ENCODE data around the gene CMTR1.
A peak's percentile ranks its signal among the peaks of the same experiment; 100 is the strongest.

Gene CMTR1

GRCh38 chr6:37480118-37480736 lies 47.2 kb downstream of the CMTR1 start:
- no peak for DNase-seq

DNA sequence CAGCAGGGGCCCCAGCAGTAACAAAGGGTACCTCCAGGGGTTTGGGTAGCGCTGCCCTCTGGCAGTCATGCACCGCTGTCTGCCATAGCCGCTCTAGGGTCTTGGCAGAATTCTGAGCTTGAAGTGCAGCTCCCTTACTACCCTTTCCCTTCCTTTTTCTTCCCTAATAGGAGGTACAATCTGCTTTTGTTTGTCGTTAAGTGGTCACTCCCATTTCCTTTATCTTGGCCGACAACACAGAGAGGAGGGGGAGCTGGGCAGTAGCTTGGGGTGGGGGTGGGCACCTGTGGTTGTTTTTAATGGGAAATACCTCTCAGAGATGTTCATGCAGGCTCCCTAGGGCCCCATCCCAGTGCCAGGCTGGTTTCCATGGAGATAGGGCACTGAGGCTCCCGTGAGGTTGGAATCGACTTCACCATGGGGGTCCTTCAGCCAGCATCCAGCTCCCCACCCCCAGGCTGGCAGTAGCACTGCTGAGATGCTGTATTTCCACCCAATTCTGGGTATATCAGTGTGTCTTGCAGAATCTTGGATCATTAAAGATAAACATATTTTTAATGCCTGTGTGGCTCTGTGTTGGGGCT lies 48.0 kb downstream of the CMTR1 start:
- DNase-seq, result no peak

DNA sequence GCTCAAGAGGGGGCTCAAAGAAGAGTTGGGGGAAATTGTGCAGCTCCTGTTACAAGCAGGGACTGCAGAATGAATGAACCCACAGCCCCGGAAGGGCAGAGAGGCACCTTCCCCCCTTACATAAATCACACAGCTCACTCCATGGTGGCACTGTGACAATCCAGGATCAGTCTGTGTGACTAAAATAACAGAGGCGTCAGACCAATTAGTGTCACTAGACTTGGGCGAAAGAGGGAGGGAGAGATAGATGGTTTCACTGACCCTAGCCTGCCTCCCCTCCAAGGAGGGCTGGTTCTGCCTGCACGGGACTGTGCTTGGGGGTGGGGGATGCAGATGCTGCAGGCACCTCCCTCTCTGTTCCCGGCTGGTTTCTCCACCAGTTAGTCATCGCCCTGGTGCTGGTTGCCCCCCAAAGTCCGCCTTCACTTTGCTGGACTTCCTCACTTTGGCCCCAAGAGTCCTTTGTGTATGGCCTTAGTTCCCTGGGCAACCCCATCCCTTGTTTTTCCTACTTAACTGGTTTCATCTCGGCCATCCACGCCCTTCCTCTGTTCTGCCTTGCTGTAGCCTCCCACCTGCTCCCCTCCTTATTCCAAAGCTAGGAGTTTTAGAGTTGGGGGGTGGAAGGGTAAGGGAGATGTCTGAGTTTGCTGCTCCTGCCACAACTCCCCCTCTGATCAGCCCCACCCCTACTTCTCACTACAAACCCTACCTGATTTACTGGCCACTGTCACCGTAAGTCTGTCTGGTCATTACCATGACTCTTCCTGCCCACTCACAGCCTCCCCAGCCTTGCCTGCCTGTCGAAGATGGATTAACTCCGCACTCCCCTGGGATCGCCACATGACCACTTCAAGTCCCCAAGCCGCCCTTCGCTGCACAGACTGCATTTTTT lies 48.9 kb downstream of the CMTR1 start:
- no peak for DNase-seq

- DNase-seq, result no peak
Measured at GRCh38 chr6:37482606-37483251, 49.7 kb downstream of the CMTR1 start.

- DNase-seq, result no peak
Measured at GRCh38 chr6:37483252-37483901, 50.4 kb downstream of the CMTR1 start.

GRCh38 chr6:37483917-37484785 lies 51.1 kb downstream of the CMTR1 start:
- peak; percentile 69 for DNase-seq

- no peak for DNase-seq
Measured at GRCh38 chr6:37484786-37485170, 51.8 kb downstream of the CMTR1 start.

DNA sequence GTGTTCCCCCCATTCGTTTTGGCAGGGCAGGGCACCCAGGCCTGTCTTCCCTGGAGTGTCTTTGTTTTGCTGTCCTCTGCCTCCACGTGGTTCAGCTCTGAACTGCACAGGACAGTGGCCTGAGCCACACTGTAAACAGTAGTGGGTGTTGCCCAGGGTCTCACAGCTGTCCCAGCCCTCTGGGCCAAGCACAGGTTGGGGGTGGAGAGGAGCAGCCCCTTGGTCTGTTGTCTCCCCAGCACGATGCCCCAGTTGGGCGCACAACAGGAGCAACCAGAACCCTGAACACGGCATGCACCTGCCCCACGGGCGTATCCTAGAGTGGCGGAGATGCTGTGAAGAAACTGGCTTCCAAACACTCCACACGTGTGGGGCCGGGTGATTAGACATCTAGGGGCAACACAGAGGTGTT lies 52.3 kb downstream of the CMTR1 start:
- no peak for DNase-seq

- DNase-seq, result no peak
Measured at GRCh38 chr6:37486121-37486839, 53.3 kb downstream of the CMTR1 start.

GRCh38 chr6:37487591-37488380 lies 54.8 kb downstream of the CMTR1 start:
- DNase-seq, result no peak

GRCh38 chr6:37488476-37488875 lies 55.5 kb downstream of the CMTR1 start:
- DNase-seq, result peak; percentile 62

GRCh38 chr6:37489697-37490336 lies 56.8 kb downstream of the CMTR1 start:
- DNase-seq, result no peak

DNA sequence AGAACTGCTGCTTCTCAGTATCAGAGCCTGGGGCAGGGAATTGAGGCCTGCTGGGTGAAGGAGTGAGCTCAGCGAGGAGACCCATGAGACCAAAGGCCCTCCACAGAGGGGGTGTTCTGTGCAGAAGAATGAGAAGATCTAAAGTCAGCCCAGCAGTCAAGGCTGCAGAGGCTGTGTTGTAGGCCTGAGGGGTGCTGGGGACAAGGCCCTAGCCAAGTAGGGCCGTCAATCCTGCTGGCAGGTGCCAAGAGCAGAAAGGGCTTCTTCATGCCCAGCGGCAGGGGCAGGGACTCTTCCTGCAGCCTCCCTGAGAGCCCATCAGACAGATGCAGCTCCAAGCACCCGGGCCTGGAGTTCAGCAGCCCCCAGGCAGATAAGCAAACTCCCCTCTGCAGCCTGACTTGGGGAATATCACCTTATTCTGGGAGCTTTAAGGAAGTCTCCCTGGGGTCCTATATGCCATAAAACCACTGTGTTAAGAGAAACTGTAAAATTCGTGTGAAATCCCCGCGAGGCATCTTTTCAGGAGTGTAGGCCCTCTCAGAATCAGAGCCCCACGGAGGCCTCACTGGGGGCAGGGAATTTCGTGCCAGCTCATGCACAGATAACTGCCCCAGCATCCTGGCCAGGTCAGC lies 57.6 kb downstream of the CMTR1 start:
- no peak for DNase-seq

GRCh38 chr6:37491171-37491829 lies 58.3 kb downstream of the CMTR1 start:
- no peak for DNase-seq

DNA sequence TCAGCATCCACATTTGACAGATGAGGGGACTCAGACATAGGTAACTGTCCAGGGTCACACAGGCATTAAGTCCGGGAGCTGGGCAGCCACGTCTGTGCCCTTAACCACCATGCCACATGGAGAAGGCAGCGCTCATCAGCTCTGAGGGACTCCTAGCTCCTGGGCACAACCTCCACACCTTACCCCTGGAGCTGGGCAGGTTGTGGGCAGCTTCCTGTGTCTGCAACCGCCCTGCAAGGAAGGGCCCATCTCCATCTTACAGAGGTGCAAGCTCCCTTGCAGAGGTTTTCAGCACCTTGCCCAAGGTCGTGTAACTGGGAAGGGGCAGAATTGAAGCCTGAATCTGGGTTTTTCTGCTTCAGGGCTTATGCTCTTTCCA lies 58.8 kb downstream of the CMTR1 start:
- no peak for DNase-seq

GRCh38 chr6:37492236-37492972 lies 59.4 kb downstream of the CMTR1 start:
- no peak for DNase-seq

DNA sequence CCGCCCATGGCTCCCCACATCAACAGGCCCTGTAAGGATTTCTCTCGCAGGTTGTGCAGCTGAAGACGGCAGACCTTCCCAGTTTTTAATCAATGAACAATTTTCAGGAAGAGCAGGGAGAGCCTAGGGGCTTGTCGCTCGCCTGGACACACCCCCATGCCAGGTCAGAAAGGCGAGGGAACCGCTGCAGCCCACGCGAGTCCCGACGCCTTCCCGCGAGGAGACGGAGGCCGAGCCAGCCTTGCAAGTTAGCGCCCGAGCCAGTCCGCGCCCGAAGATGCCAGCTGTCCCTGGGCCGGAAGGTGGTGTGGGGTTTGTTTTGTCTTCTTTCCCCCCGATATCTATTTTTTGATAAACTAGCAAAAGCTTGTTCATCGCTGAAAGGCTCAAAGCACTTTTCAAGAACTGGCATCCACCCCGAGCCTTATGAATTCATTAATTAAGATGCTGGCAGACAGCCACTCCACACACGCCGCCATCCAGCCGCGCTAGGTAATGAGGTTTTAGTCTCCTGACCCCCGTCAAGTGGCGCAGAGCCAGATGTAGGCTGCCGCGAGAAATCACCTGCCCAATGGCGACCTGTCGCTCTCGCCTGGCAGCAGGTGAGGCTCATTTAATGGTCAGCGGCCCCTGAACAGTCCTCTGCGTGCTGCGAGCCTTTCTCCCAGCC lies 60.1 kb downstream of the CMTR1 start:
- no peak for DNase-seq

DNA sequence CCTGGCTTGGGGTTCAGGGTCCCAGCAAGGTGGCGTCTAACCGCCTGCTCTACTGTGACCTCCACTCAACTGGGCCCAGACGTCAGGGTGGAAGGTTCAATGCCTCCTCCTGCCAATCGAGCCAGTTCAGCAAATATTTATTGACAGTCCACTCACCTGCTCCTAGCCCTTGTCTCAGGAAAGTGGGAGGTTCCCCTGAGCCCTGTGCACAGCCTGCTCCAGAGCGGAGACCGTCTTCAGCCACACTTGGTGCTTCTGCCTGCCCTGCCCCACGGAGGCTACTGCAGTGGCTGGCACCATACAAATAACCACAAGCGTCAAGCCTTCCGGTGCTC lies 60.6 kb downstream of the CMTR1 start:
- no peak for DNase-seq
